Glutamatergic neuron (in vitro differentiated cells): ENCODE results near the gene CTDSPL. TPM values are rescaled to one million over a fixed set of nuclear protein-coding genes. Genes with fewer than 3 reads are reported as not detected.

Source experiments
- DNase-seq: peaks from one replicate; pipeline ENCODE4 v3.0.0; 2022
- H3K27ac Mint-ChIP-seq: one replicate; pipeline ENCODE4 v1.8.0; 2020; ENCODE audit warnings: mild to moderate bottlenecking, mixed read lengths, inconsistent platforms; ENCODE audit not compliant: unreplicated experiment
- H3K27me3 Mint-ChIP-seq: one replicate; pipeline ENCODE4 v1.8.0; 2020; ENCODE audit warnings: mild to moderate bottlenecking, moderate library complexity, mixed read lengths, inconsistent platforms; ENCODE audit not compliant: unreplicated experiment
- H3K36me3 Mint-ChIP-seq: one replicate; pipeline ENCODE4 v1.8.0; 2020; ENCODE audit warnings: mild to moderate bottlenecking, mixed read lengths, inconsistent platforms; ENCODE audit not compliant: unreplicated experiment
- H3K4me1 Mint-ChIP-seq: one replicate; pipeline ENCODE4 v1.8.0; 2020; ENCODE audit warnings: mild to moderate bottlenecking, low read depth, mixed read lengths, inconsistent platforms; ENCODE audit not compliant: unreplicated experiment
- H3K4me3 Mint-ChIP-seq: one replicate; pipeline ENCODE4 v1.8.0; 2020; ENCODE audit warnings: mild to moderate bottlenecking, mixed read lengths, inconsistent platforms; ENCODE audit not compliant: unreplicated experiment
- H3K9me3 Mint-ChIP-seq: one replicate; pipeline ENCODE4 v1.8.0; 2020; ENCODE audit warnings: mild to moderate bottlenecking, moderate library complexity, mixed read lengths, inconsistent platforms; ENCODE audit not compliant: unreplicated experiment
- total RNA-seq: library from RNA; stranded (reverse); fragmentation: NEBNext Ultra II Directional; extraction: Animal tissue kit (Norgen Biotek cat#: 25700); gene quantifications from one replicate; pipeline ENCODE4 v1.2.1, GENCODE V29; 2021; ENCODE audit not compliant: unreplicated experiment
- TF ChIP-seq, protein P1 (sequence below): fragments of 200-600 bp; sonication (generic); IDR thresholded peaks from one replicate; pipeline ENCODE4 v1.5.0; 2021; ENCODE audit not compliant: partially characterized antibody, unreplicated experiment

CTDSPL gene
- total RNA-seq, 1 donor from 2014 or later: 6.6 TPM

DNA sequence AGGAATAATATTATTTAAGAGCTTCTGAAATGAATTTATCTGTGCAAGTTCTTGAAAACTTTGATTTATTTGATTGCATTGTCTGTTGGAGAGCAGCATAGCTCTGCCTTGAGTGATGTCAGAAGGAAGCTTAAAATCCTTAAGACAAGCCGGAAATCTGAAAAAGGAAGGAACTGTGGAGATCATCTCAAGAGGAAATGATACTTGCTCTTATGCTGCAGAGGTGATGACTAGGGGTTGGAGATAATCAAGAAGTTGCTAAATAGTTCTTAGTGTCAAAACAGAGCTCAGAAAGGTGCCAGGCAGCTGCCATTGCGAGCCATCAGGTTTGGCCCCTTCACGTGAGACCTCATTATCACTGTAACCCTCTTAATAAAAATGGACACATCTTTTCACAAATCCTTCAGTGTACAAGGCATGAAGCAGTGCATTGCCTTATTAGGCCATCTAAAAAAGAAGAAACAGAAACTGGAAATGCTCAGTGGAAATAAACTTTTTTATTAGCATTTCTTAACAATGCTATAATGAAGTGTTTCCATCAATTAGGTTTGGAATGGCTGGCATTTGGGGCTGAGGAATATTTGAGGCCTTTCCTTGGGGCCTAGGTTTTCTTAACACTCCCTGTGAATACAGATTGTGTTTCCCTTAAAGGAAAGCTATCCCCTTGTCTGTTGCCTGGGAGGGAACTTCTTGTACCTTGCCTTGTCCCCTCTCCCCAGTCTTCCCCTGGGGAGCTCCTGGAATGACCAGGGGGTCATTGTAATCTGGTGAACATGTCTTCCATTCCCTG lies 94.4 kb downstream of the CTDSPL start:
- TF ChIP-seq, protein P1, sequence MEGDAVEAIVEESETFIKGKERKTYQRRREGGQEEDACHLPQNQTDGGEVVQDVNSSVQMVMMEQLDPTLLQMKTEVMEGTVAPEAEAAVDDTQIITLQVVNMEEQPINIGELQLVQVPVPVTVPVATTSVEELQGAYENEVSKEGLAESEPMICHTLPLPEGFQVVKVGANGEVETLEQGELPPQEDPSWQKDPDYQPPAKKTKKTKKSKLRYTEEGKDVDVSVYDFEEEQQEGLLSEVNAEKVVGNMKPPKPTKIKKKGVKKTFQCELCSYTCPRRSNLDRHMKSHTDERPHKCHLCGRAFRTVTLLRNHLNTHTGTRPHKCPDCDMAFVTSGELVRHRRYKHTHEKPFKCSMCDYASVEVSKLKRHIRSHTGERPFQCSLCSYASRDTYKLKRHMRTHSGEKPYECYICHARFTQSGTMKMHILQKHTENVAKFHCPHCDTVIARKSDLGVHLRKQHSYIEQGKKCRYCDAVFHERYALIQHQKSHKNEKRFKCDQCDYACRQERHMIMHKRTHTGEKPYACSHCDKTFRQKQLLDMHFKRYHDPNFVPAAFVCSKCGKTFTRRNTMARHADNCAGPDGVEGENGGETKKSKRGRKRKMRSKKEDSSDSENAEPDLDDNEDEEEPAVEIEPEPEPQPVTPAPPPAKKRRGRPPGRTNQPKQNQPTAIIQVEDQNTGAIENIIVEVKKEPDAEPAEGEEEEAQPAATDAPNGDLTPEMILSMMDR: no peak
- Mint-ChIP-seq H3K27ac (no peak overlapping the region), H3K4me3 (no peak overlapping the region), H3K36me3 (no peaks in the 10 kb centered on the region), H3K9me3 (no peaks in the 10 kb centered on the region), H3K4me1 (no peaks in the 10 kb centered on the region), H3K27me3 (peaks cover 2% of the 10 kb centered on the region)
- no peak for DNase-seq

DNA sequence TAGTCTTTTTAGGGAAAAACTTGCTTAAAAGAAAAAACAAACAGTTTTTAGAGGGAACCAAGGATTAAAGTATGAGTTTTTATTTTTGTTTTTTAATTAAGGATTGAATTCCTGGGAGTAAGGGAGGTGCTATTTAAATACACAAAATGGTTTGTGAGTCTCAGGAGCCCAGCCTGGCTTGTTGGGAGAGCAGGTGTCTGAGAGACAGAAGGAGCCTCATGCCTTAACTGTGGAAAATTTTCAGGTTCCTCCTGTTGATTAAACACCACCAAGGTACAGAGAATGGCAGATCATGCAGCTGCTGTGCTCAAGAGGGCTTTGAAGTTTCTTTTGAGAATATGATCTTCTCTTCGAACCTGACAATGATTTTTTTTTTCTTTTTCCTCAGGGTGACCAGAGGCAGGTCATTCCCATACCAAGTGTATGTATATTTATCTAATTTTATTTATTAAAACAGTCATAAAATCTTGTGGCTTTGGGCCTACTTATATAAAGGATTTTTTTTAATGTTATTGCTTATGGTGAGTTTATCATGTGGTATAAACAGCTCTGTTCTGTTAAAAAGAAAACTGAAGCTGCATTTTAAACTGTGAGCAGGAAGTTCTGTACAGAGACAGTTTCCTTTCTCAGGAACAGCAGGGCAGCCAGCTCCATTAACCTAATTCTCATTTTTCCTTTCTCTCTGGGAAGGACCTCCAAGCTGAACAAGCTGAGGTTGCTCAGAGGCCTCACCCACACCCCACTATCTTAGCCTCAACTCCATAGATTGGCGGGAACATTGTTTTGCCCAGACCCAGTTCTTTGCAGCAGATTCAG lies 95.3 kb downstream of the CTDSPL start:
- no peak overlapping the region for H3K4me3 Mint-ChIP-seq
- no peaks in the 10 kb centered on the region for H3K9me3 Mint-ChIP-seq
- TF ChIP-seq, protein P1: no peak
- H3K36me3 Mint-ChIP-seq: no peaks in the 10 kb centered on the region
- H3K27me3 Mint-ChIP-seq: peaks cover 2% of the 10 kb centered on the region
- H3K27ac Mint-ChIP-seq: no peak overlapping the region
- no peak for DNase-seq
- H3K4me1 Mint-ChIP-seq: no peaks in the 10 kb centered on the region

DNA sequence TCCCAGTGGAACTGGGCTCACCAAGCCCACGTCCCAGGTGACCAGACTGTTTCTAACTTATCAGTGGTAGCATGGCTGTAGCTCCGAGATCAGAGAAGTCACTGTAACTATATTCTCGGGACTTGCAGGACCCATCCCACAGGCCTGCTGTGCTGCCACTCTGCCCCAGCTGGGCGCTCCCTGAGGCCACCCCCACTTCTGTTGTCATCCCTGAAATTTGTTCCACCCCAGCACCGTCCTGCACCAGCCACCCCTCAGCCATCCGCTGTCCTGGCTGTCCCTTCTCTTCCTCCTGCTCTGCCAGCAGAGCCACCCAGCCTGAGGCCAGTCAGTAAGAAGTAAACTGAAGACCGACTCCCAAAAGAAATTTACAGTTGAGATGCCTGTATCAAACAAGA lies 95.9 kb downstream of the CTDSPL start:
- H3K9me3 Mint-ChIP-seq: no peaks in the 10 kb centered on the region
- H3K27ac Mint-ChIP-seq: no peak overlapping the region
- peaks cover 2% of the 10 kb centered on the region for H3K27me3 Mint-ChIP-seq
- no peaks in the 10 kb centered on the region for H3K4me1 Mint-ChIP-seq
- DNase-seq: no peak
- H3K36me3 Mint-ChIP-seq: no peaks in the 10 kb centered on the region
- no peak overlapping the region for H3K4me3 Mint-ChIP-seq
- TF ChIP-seq, protein P1: no peak

DNA sequence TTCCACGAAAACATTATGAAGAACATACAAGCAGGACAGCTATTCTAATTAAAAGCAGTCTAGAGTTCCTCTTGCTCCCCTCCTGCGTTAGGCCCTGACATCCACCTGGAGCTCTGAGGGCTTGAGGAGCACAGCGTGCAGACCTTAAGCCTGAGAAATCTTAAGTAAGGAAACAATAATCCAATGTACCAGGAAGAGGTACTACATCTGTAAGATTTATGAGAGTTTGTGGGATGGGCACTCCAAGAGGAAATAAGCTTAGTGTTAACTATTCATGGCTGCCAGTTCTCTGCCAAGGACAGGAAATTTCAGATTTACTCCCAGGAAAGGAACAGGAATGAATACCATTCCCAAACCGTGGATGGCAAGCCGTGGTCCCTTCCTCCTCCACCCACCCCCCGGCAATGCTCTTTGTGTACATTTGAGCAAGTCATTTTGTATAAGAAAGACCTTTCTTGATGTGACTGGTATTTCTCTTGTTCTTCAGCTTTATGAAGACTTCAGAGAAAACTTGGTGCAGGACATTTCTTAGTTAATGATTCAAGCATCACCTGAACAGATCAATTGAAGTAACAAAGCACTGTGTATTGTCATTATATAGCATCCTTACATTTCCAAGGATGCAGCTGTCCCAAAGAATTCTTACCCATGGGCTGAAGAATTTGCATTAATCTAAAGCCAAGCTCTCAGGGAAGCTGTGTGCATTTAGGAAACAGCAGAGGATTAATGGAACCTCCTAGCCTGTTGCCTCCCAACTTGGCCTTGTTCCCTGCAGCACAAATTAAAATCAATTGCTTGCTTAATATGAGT lies 100.1 kb downstream of the CTDSPL start:
- H3K4me3 Mint-ChIP-seq: no peak overlapping the region
- H3K9me3 Mint-ChIP-seq: no peaks in the 10 kb centered on the region
- no peaks in the 10 kb centered on the region for H3K4me1 Mint-ChIP-seq
- H3K36me3 Mint-ChIP-seq: no peaks in the 10 kb centered on the region
- H3K27ac Mint-ChIP-seq: no peak overlapping the region
- no peak for DNase-seq
- TF ChIP-seq, protein P1: no peak
- H3K27me3 Mint-ChIP-seq: peaks cover 3% of the 10 kb centered on the region
